ENCODE results near the gene KHDRBS2. TPM values are rescaled to one million over a fixed set of nuclear protein-coding genes. Genes with fewer than 3 reads are reported as not detected.

Gene KHDRBS2
- total and polyA plus RNA-seq, 2 of the 13 experiments (the other 11 are each of a cell fraction or from before 2014, with no cell fraction given): not detected

DNA sequence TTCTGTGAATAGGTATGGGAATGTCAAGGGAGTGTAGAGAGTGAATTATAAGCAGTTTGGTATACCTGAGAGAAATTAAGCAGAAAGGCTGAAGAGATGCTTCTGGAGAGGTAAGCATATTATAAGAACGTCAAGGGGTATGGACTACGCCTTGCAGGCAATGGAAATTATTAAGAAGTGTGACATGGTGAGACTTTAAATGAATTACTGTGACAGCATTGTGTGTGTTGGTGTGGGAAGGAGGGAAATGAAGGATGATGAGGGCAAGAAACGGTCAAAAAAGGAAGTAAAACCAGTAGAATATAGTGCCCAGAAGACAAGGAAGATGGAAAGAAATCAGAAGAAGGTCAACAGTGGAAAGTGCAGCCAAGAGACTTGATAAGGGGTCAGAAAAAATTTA, 5.9 kb downstream of the KHDRBS2 start:
- ChIA-PET CTCF (ENCODE audit: low intra/inter-chr PET ratio, low total read pairs) (no interaction called here), POLR2A (no interaction called here)
- Histone ChIP-seq H3K4me2 (ENCODE audit: low read depth, low read length) (no peak overlapping the region), H4K20me1 (ENCODE audit: insufficient read depth, low read length) (no peaks in the 10 kb centered on the region), H3K36me3 (replicated peaks in 1 of 2; ENCODE audit: control insufficient read depth in 1 of 2, insufficient read depth in 2 of 2, low read length in 2 of 2) (no peaks in the 10 kb centered on the region), H3K9me3 (ENCODE audit: low read length) (no peaks in the 10 kb centered on the region), H3K9ac (ENCODE audit: insufficient read depth, low read depth, low read length) (no peak overlapping the region), H3K4me3 (replicated peaks in 1 of 3; ENCODE audit: insufficient read depth in 1 of 3, low read depth in 2 of 3, low read length in 3 of 3) (no peak overlapping the region), H3K4me1 (ENCODE audit: insufficient read depth, low read length) (no peaks in the 10 kb centered on the region), H3K27ac (ENCODE audit: extremely low read length, insufficient read depth, low read length) (no peak overlapping the region), H2AFZ (ENCODE audit: low read length) (no peak overlapping the region), H3K79me2 (ENCODE audit: insufficient read depth, low read length) (no peaks in the 10 kb centered on the region), H3K27me3 (ENCODE audit: control insufficient read depth in 1 of 2, insufficient read depth in 2 of 2, low read length in 2 of 2) (0 out of 5 replicates have a peak, but pooled peaks cover 0 to 1% of the 10 kb centered on the region in 2 experiments)
- DNase-seq (ENCODE audit: low spot score) (no peak), FAIRE-seq (no peak), ATAC-seq (no peak)
- no peak for TF ChIP-seq ZNF720 (CRISPR knock-in tag; IDR thresholded peaks at IDR 0.05)
- no peak for TF ChIP-seq ZNF678 (CRISPR knock-in tag; IDR thresholded peaks at IDR 0.05)
- no peak for TF ChIP-seq ZBTB8A (CRISPR knock-in tag; IDR thresholded peaks at IDR 0.05; ENCODE audit: borderline replicate concordance, low read depth)
- TF ChIP-seq ZNF564 (CRISPR knock-in tag; IDR thresholded peaks at IDR 0.05): no peak
- no peak for TF ChIP-seq ZFY (CRISPR knock-in tag; IDR thresholded peaks at IDR 0.05)
- no TSS peak for BruUV-seq (replicated peaks)
- in situ Hi-C loops (cut with HindIII; ENCODE audit: extremely low pct_ligation_motif_present, low pct_unique_long_range_greater_than_20kb): no loop called here
- intact Hi-C loops (cut with micrococcal nuclease; ENCODE audit: unreplicated experiment): no loop called here
- WGBS (ENCODE audit: low lambda C conversion rate): 2% methylated on average over 3 of the region's 3 CpGs

DNA sequence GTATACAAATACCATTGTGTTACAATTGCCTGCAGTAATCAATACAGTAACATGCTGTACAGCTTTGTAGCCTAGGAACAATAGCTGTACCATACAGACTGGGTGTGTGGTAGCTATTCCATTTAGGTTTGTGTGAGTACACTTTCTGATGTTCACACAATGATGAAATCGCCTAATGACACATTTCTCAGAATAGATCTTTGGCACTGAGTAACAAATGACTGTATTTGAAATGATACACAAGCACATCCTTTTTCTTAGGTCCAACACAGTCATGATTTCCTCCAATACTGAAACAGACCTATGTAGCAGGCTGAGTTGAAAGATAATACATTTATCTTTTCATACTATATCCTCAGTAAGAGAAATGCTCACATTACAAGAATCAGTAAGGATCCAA, 13.9 kb downstream of the KHDRBS2 start:
- BruUV-seq (replicated peaks): no TSS peak
- DNase-seq (ENCODE audit: low spot score) (no peak), ATAC-seq (no peak), FAIRE-seq (no peak)
- Histone ChIP-seq H3K9me3 (ENCODE audit: low read length) (no peaks in the 10 kb centered on the region), H3K36me3 (replicated peaks in 1 of 2; ENCODE audit: control insufficient read depth in 1 of 2, insufficient read depth in 2 of 2, low read length in 2 of 2) (no peaks in the 10 kb centered on the region), H3K9ac (ENCODE audit: insufficient read depth, low read depth, low read length) (no peak overlapping the region), H3K27ac (ENCODE audit: extremely low read length, insufficient read depth, low read length) (no peak overlapping the region), H3K79me2 (ENCODE audit: insufficient read depth, low read length) (no peaks in the 10 kb centered on the region), H4K20me1 (ENCODE audit: insufficient read depth, low read length) (no peaks in the 10 kb centered on the region), H3K4me2 (ENCODE audit: low read depth, low read length) (no peak overlapping the region), H2AFZ (ENCODE audit: low read length) (no peak overlapping the region), H3K4me3 (replicated peaks in 1 of 3; ENCODE audit: insufficient read depth in 1 of 3, low read depth in 2 of 3, low read length in 3 of 3) (no peak overlapping the region), H3K4me1 (ENCODE audit: insufficient read depth, low read length) (no peaks in the 10 kb centered on the region), H3K27me3 (ENCODE audit: control insufficient read depth in 1 of 2, insufficient read depth in 2 of 2, low read length in 2 of 2) (no peaks in the 10 kb centered on the region)
- intact Hi-C loops (cut with micrococcal nuclease; ENCODE audit: unreplicated experiment): no loop called here
- ChIA-PET POLR2A (no interaction called here), CTCF (ENCODE audit: low intra/inter-chr PET ratio, low total read pairs) (no interaction called here)
- in situ Hi-C loops (cut with HindIII; ENCODE audit: extremely low pct_ligation_motif_present, low pct_unique_long_range_greater_than_20kb): no loop called here
- WGBS (ENCODE audit: low lambda C conversion rate): 3% methylated on average over 1 of the region's 1 CpG
- TF ChIP-seq TCF12 (IDR thresholded peaks at IDR 0.05) (no peak), TCF12 (CRISPR knock-in tag; IDR thresholded peaks at IDR 0.05) (no peak), GABPA (IDR thresholded peaks at IDR 0.05; ENCODE audit: low read depth, low read length) (no peak), GABPA (CRISPR knock-in tag; IDR thresholded peaks at IDR 0.05; ENCODE audit: low read depth) (no peak), ZNF724P (CRISPR knock-in tag; IDR thresholded peaks at IDR 0.05; ENCODE audit: borderline replicate concordance) (no peak), WIZ (CRISPR knock-in tag; IDR thresholded peaks at IDR 0.05) (no peak), RBM39 (IDR thresholded peaks at IDR 0.05; ENCODE audit: low read depth, low read length, poor library complexity, severe bottlenecking) (no peak), ZNF891 (CRISPR knock-in tag; IDR thresholded peaks at IDR 0.05) (no peak)
- TF ChIP-seq, protein P1, sequence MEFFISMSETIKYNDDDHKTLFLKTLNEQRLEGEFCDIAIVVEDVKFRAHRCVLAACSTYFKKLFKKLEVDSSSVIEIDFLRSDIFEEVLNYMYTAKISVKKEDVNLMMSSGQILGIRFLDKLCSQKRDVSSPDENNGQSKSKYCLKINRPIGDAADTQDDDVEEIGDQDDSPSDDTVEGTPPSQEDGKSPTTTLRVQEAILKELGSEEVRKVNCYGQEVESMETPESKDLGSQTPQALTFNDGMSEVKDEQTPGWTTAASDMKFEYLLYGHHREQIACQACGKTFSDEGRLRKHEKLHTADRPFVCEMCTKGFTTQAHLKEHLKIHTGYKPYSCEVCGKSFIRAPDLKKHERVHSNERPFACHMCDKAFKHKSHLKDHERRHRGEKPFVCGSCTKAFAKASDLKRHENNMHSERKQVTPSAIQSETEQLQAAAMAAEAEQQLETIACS (CRISPR knock-in tag; IDR thresholded peaks at IDR 0.05): no peak
- TF ChIP-seq, protein P2, sequence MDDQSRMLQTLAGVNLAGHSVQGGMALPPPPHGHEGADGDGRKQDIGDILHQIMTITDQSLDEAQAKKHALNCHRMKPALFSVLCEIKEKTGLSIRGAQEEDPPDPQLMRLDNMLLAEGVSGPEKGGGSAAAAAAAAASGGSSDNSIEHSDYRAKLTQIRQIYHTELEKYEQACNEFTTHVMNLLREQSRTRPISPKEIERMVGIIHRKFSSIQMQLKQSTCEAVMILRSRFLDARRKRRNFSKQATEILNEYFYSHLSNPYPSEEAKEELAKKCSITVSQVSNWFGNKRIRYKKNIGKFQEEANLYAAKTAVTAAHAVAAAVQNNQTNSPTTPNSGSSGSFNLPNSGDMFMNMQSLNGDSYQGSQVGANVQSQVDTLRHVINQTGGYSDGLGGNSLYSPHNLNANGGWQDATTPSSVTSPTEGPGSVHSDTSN (CRISPR knock-in tag; IDR thresholded peaks at IDR 0.05; ENCODE audit: borderline replicate concordance): no peak
- TF ChIP-seq, protein P3, sequence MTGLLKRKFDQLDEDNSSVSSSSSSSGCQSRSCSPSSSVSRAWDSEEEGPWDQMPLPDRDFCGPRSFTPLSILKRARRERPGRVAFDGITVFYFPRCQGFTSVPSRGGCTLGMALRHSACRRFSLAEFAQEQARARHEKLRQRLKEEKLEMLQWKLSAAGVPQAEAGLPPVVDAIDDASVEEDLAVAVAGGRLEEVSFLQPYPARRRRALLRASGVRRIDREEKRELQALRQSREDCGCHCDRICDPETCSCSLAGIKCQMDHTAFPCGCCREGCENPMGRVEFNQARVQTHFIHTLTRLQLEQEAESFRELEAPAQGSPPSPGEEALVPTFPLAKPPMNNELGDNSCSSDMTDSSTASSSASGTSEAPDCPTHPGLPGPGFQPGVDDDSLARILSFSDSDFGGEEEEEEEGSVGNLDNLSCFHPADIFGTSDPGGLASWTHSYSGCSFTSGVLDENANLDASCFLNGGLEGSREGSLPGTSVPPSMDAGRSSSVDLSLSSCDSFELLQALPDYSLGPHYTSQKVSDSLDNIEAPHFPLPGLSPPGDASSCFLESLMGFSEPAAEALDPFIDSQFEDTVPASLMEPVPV (CRISPR knock-in tag; IDR thresholded peaks at IDR 0.05): no peak
- TF ChIP-seq, protein P4, sequence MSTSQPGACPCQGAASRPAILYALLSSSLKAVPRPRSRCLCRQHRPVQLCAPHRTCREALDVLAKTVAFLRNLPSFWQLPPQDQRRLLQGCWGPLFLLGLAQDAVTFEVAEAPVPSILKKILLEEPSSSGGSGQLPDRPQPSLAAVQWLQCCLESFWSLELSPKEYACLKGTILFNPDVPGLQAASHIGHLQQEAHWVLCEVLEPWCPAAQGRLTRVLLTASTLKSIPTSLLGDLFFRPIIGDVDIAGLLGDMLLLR (CRISPR knock-in tag; IDR thresholded peaks at IDR 0.05): no peak

All from HepG2 (cell line).